Suprapubic skin (tissue), 4 donors: ENCODE data around the gene POLR2C. TPM values are rescaled to one million over a fixed set of nuclear protein-coding genes. Genes with fewer than 3 reads are reported as not detected.
"Not testable (repeated sequence)": the region's sequence is repeated elsewhere in the genome, so short reads cannot be mapped to it uniquely, and the experiment has no call there.

Experiments
- DNase-seq, 2 donors: peaks; one replicate each; pipeline ENCODE4 v3.0.0-alpha.2; 2019; ENCODE audit warnings: low spot score in 2 of 2
- H3K27ac ChIP-seq: fragments of 200-600 bp; sonication (generic); one replicate; pipeline ENCODE4 v1.5.1; 2019
- H3K27me3 ChIP-seq: fragments of 200-600 bp; sonication (generic); one replicate; pipeline ENCODE4 v1.5.1; 2019
- H3K36me3 ChIP-seq: fragments of 200-600 bp; sonication (generic); one replicate; pipeline ENCODE4 v1.5.1; 2019
- H3K4me1 ChIP-seq: fragments of 200-600 bp; sonication (generic); one replicate; pipeline ENCODE4 v1.5.1; 2019
- H3K4me3 ChIP-seq: fragments of 200-600 bp; sonication (generic); one replicate; pipeline ENCODE4 v1.5.1; 2019; ENCODE audit warnings: mild to moderate bottlenecking
- H3K9me3 ChIP-seq: fragments of 200-600 bp; sonication (generic); one replicate; pipeline ENCODE4 v1.5.1; 2019
- CTCF ChIP-seq, 2 donors: fragments of 200-600 bp in 1 of 2; fragments of 450-650 bp in 1 of 2; sonication (generic) in 1 of 2; IDR thresholded peaks; one replicate each; pipeline ENCODE4 v1.5.1; 2016 to 2019; ENCODE audit warnings: antibody characterized with exemption in 2 of 2, mild to moderate bottlenecking in 1 of 2, moderate library complexity in 1 of 2
- EP300 ChIP-seq: sonication (generic); formaldehyde crosslinking; IDR thresholded peaks from one replicate; pipeline ENCODE4 v1.6.1; 2017; ENCODE audit warnings: antibody characterized with exemption
- POLR2A ChIP-seq, 2 donors: fragments of 450-650 bp; IDR thresholded peaks; one replicate each; pipeline ENCODE4 v1.6.1; 2017; ENCODE audit warnings: antibody characterized with exemption in 2 of 2, mild to moderate bottlenecking in 2 of 2, moderate library complexity in 2 of 2
- POLR2AphosphoS5 ChIP-seq, 3 donors: sonication (generic); formaldehyde crosslinking; IDR thresholded peaks; one replicate each; pipeline ENCODE4 v1.6.1; 2017; ENCODE audit warnings: antibody characterized with exemption in 3 of 3
- WGBS: methylation state at CpG from one replicate; pipeline ENCODE4 v1.1.5; 2018; 5-methylcytosine and 5-hydroxymethylcytosine counted together
- total RNA-seq, 4 donors: library from RNA; depleted of rRNA; stranded (reverse); fragments of >200 nt; gene quantifications; one replicate each; pipeline ENCODE4 v1.1.0, GENCODE V29; 2016

The POLR2C gene
- total RNA-seq, 4 donors from 2014 or later = 65.0 to 80.3 (median 72.0) TPM

DNA sequence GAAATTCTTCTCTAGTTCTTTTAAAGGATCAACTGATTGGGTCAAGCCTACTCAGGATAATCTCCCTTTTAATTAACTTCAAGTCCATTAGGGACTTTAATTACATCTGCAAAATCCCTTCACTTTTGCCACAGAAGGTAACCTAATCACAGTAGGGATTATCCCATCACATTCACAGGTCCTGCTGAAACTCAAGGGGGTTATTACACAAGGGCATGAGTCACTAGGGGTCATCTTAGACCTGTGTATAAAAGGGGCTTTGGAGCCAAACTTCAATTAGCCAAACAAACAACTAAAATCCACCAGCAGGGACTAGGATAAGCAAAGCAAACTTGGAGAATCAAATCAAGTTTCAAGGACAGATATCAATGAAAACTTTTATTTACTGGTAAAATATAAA is 34.7 kb upstream of the POLR2C start:
- no peaks in the 10 kb centered on the region for H3K27me3 ChIP-seq
- no peak for TF ChIP-seq EP300
- TF ChIP-seq POLR2A (IDR thresholded peaks at IDR 0.05) = no peak
- TF ChIP-seq CTCF (IDR thresholded peaks at IDR 0.05) = no peak
- no peak overlapping the region for H3K4me3 ChIP-seq
- peaks cover 65% of the 10 kb centered on the region for H3K36me3 ChIP-seq
- H3K4me1 ChIP-seq = no peaks in the 10 kb centered on the region
- H3K9me3 ChIP-seq = no peaks in the 10 kb centered on the region
- no peak overlapping the region for H3K27ac ChIP-seq
- DNase-seq = no peak

GRCh38 chr16:57430955-57431354 is 31.5 kb upstream of the POLR2C start:
- peaks cover 97% of the 10 kb centered on the region for H3K36me3 ChIP-seq
- no peak overlapping the region for H3K27ac ChIP-seq
- 80% methylated on average over 5 of the region's 5 CpGs for WGBS
- H3K4me1 ChIP-seq = no peaks in the 10 kb centered on the region
- no peaks in the 10 kb centered on the region for H3K27me3 ChIP-seq
- H3K4me3 ChIP-seq = no peak overlapping the region
- TF ChIP-seq POLR2AphosphoS5 (IDR thresholded peaks at IDR 0.05) (no peak), EP300 (no peak), POLR2A (IDR thresholded peaks at IDR 0.05) (no peak), CTCF (IDR thresholded peaks at IDR 0.05) (no peak)
- H3K9me3 ChIP-seq = no peaks in the 10 kb centered on the region
- DNase-seq = no peak

DNA sequence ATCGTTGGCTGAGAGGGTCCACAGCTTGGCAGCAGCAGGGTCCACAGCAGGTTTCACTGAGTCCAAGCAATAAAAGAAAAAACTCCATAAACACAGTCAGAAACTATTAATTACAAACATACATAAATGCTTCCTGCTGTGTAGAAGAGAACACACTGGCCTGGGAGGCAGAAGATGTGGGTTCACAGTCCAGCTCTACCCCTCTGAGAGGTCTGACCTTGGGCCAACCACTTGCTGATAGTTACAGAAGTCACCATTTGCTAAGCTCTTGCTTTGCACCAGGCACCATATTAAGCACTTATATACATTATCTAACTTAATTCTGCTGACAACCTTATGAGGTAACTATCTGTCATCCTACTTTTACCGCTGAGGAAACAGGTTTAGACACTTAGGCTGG is 30.0 kb upstream of the POLR2C start:
- WGBS = 89% methylated on average over 2 of the region's 2 CpGs
- Histone ChIP-seq H3K9me3 (no peaks in the 10 kb centered on the region), H3K27ac (no peak overlapping the region), H3K4me3 (no peak overlapping the region), H3K4me1 (no peaks in the 10 kb centered on the region), H3K36me3 (peaks cover 99% of the 10 kb centered on the region), H3K27me3 (no peaks in the 10 kb centered on the region)
- TF ChIP-seq POLR2AphosphoS5 (IDR thresholded peaks at IDR 0.05) = no peak
- no peak for TF ChIP-seq CTCF (IDR thresholded peaks at IDR 0.05)
- no peak for TF ChIP-seq POLR2A (IDR thresholded peaks at IDR 0.05)
- DNase-seq = no peak

DNA sequence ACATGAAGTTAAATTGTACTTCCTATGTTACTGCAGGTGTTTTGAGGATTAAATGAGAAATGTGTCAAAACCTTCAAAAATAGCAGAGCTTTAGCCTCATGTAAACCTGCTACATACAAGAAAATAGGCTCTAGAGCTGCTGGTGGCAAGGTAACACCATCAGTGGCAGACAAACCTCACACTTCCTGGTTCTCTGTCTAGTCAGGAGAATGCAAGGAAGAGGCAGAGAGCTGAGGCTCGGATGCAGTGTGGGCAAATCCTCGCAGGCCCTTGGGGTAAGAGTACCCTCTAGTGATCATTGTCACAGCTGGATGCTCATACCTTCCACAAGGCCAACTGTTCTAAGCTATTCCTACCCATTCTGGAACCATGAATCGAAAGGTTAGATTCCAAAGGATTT is 29.5 kb upstream of the POLR2C start:
- no peak overlapping the region for H3K27ac ChIP-seq

DNA sequence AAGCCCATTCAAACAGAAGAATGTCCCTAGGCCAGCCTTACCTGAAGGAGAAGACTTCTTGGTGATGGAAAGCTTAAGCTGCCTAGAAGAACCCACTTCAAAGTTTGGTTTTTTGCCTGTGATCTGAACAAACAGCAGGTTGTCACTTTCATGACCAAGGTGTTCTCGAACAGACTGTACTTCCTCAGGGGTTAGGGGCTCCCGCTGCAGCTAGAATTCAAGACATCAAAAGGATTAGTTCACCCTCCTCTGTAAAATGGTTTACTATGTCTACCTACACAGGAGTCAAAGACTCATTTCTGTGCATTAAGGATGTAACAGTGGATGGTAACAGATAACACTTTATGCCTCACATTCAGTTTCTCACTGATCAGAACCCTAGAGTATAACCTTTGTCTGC is 28.5 kb upstream of the POLR2C start:
- no peaks in the 10 kb centered on the region for H3K27me3 ChIP-seq
- TF ChIP-seq POLR2A (IDR thresholded peaks at IDR 0.05) = no peak
- no peak for TF ChIP-seq POLR2AphosphoS5 (IDR thresholded peaks at IDR 0.05)
- TF ChIP-seq CTCF (IDR thresholded peaks at IDR 0.05) = no peak
- H3K27ac ChIP-seq = no peak overlapping the region
- peaks cover 96% of the 10 kb centered on the region for H3K36me3 ChIP-seq
- H3K9me3 ChIP-seq = no peaks in the 10 kb centered on the region
- no peaks in the 10 kb centered on the region for H3K4me1 ChIP-seq
- DNase-seq = no peak
- H3K4me3 ChIP-seq = no peak overlapping the region
- WGBS = 91% methylated on average over 2 of the region's 2 CpGs

More for the DNA sequence above, 29.5 kb upstream of the POLR2C start:
- 90% methylated on average over 3 of the region's 3 CpGs for WGBS
- no peak overlapping the region for H3K4me3 ChIP-seq
- no peaks in the 10 kb centered on the region for H3K4me1 ChIP-seq
- no peak for DNase-seq
- TF ChIP-seq POLR2AphosphoS5 (IDR thresholded peaks at IDR 0.05) = no peak
- no peaks in the 10 kb centered on the region for H3K27me3 ChIP-seq
- peaks cover 96% of the 10 kb centered on the region for H3K36me3 ChIP-seq
- H3K9me3 ChIP-seq = no peaks in the 10 kb centered on the region

- Histone ChIP-seq H3K27me3 (no peaks in the 10 kb centered on the region), H3K4me3 (no peak overlapping the region), H3K4me1 (no peaks in the 10 kb centered on the region), H3K36me3 (peaks cover 94% of the 10 kb centered on the region), H3K27ac (no peak overlapping the region), H3K9me3 (no peaks in the 10 kb centered on the region)
- no peak for DNase-seq
- 94% methylated on average over 1 of the region's 1 CpG for WGBS
- TF ChIP-seq POLR2AphosphoS5 (IDR thresholded peaks at IDR 0.05) = no peak
- TF ChIP-seq POLR2A (IDR thresholded peaks at IDR 0.05) = no peak
- no peak for TF ChIP-seq CTCF (IDR thresholded peaks at IDR 0.05)
- no peak for TF ChIP-seq EP300
These were observed 26.6 kb upstream of the POLR2C start for GRCh38 chr16:57435838-57436237.

- H3K27me3 ChIP-seq, DNase-seq, H3K4me3 ChIP-seq, H3K4me1 ChIP-seq, H3K9me3 ChIP-seq, H3K27ac ChIP-seq: not testable (repeated sequence)
- 93% methylated on average over 8 of the region's 8 CpGs for WGBS
- H3K36me3 ChIP-seq = peaks cover 53% of the 10 kb centered on the region
These were observed 22.5 kb upstream of the POLR2C start for GRCh38 chr16:57439947-57440346.

GRCh38 chr16:57440551-57440950 is 21.9 kb upstream of the POLR2C start:
- H3K4me1 ChIP-seq, H3K4me3 ChIP-seq, H3K9me3 ChIP-seq, DNase-seq, H3K27me3 ChIP-seq, H3K27ac ChIP-seq: not testable (repeated sequence)
- peaks cover 47% of the 10 kb centered on the region for H3K36me3 ChIP-seq
- WGBS = 99% methylated on average over 8 of the region's 8 CpGs
